H1 (cell line): ENCODE measurements around the gene PEX14. TPM values are rescaled to one million over a fixed set of nuclear protein-coding genes. Genes with fewer than 3 reads are reported as not detected.
"Not testable (repeated sequence)": the region's sequence is repeated elsewhere in the genome, so short reads cannot be mapped to it uniquely, and the experiment has no call there.

ENCODE experiments used
- CTCF ChIA-PET: fragments of 300-600 bp; sonication (Branson Sonifier 250); formaldehyde crosslinking; loops from one replicate; lab custom pipeline; 2021; ENCODE audit not compliant: partially characterized antibody; lab: Charles Lee
- POLR2A ChIA-PET: fragments of 300-600 bp; sonication (Branson Sonifier 250); formaldehyde crosslinking; loops from one replicate; lab custom pipeline; 2021; ENCODE audit warnings: inconsistent platforms; ENCODE audit not compliant: partially characterized antibody; lab: Charles Lee
- DNase-seq, 2 experiments: peaks; one replicate each; pipeline versions ENCODE4 v3.0.0 to v3.0.0-alpha.2; 2010 to 2022; ENCODE audit warnings: low spot score in 2 of 2, low read depth in 1 of 2, mixed read lengths in 1 of 2
- FAIRE-seq: peaks from 2 replicates; lab custom pipeline; 2011; peaks lifted over from hg19 to GRCh38; lab: Jason Lieb, UNC
- H2AFZ ChIP-seq: 2 replicates; pipeline ENCODE4 v1.8.1; 2012; ENCODE audit warnings: low read length, inconsistent platforms
- H2AK5ac ChIP-seq: 2 replicates; pipeline ENCODE4 v1.6.1; 2013; ENCODE audit warnings: low read depth, low read length
- H2BK120ac ChIP-seq: replicated peaks from 2 replicates; pipeline ENCODE3; 2013; ENCODE audit warnings: low read depth, low read length, inconsistent platforms
- H2BK12ac ChIP-seq: 2 replicates; pipeline ENCODE4 v1.6.1; 2013; ENCODE audit warnings: low read depth, low read length
- H2BK15ac ChIP-seq: 2 replicates; pipeline ENCODE4 v1.6.1; 2013; ENCODE audit warnings: low read length
- H2BK20ac ChIP-seq: 2 replicates; pipeline ENCODE4 v1.6.1; 2013; ENCODE audit warnings: low read length
- H2BK5ac ChIP-seq: 2 replicates; pipeline ENCODE4 v1.6.1; 2013; ENCODE audit warnings: low read depth, low read length
- H3K14ac ChIP-seq: 2 replicates; pipeline ENCODE4 v1.6.1; 2013; ENCODE audit warnings: inconsistent platforms; ENCODE audit not compliant: insufficient read length
- H3K18ac ChIP-seq: 2 replicates; pipeline ENCODE4 v1.6.1; 2013; ENCODE audit warnings: low read length; ENCODE audit errors: extremely low read depth
- H3K23ac ChIP-seq: 2 replicates; pipeline ENCODE4 v1.6.1; 2013; ENCODE audit warnings: inconsistent platforms; ENCODE audit not compliant: insufficient read length
- H3K23me2 ChIP-seq: 2 replicates; pipeline ENCODE4 v1.6.1; 2013; ENCODE audit warnings: low read depth, low read length
- H3K27ac ChIP-seq: 2 replicates; pipeline ENCODE4 v1.6.1; 2011; ENCODE audit warnings: low read depth, low read length, inconsistent platforms
- H3K27me3 ChIP-seq, 4 experiments: replicated peaks in 1 of 4; 1 replicate in 1 of 4; 2 replicates in 3 of 4; pipeline versions ENCODE4 v1.6.1 to v1.8.1; 2011 to 2013; ENCODE audit warnings: low read length in 3 of 4, mild to moderate bottlenecking in 3 of 4, inconsistent platforms in 2 of 4, mixed read lengths in 2 of 4, moderate library complexity in 1 of 4; ENCODE audit not compliant: control insufficient read depth in 3 of 4, insufficient read depth in 3 of 4; ENCODE audit errors: extremely low read depth in 1 of 4
- H3K36me3 ChIP-seq, 4 experiments: 2 replicates each; pipeline versions ENCODE4 v1.6.1 to v1.8.1; 2011 to 2013; ENCODE audit warnings: mild to moderate bottlenecking in 4 of 4, low read length in 3 of 4, moderate library complexity in 2 of 4, control low read depth in 1 of 4, inconsistent platforms in 1 of 4; ENCODE audit not compliant: insufficient read depth in 4 of 4, control insufficient read depth in 2 of 4
- H3K4ac ChIP-seq: replicated peaks from 2 replicates; pipeline ENCODE3; 2013; ENCODE audit warnings: low read length, low read depth, mixed read lengths, inconsistent platforms; ENCODE audit not compliant: insufficient read length
- H3K4me1 ChIP-seq, 4 experiments: replicated peaks in 1 of 4; 1 replicate in 1 of 4; 2 replicates in 3 of 4; pipeline versions ENCODE4 v1.6.1 to v1.8.1; 2011 to 2013; ENCODE audit warnings: low read length in 3 of 4, inconsistent platforms in 2 of 4, mixed read lengths in 1 of 4; ENCODE audit not compliant: insufficient read depth in 4 of 4, control insufficient read depth in 3 of 4
- H3K4me2 ChIP-seq, 2 experiments: 2 replicates each; pipeline versions ENCODE4 v1.6.1 to v1.8.1; 2011 to 2013; ENCODE audit warnings: low read depth in 2 of 2, low read length in 2 of 2, control low read depth in 1 of 2, inconsistent platforms in 1 of 2, mild to moderate bottlenecking in 1 of 2; ENCODE audit not compliant: insufficient read depth in 1 of 2
- H3K4me3 ChIP-seq, 4 experiments: fragments of 200-600, 300-600 bp in 1 of 4; sonication (generic), shearing (Covaris generic), sonication (Bioruptor Twin) in 1 of 4; 2 replicates each; pipeline versions ENCODE4 v1.5.1 to v1.8.1; 2011 to 2016; ENCODE audit warnings: low read length in 4 of 4, low read depth in 3 of 4, control low read depth in 2 of 4, inconsistent platforms in 2 of 4, mild to moderate bottlenecking in 2 of 4, mixed read lengths in 1 of 4, moderate library complexity in 1 of 4; ENCODE audit not compliant: insufficient read depth in 2 of 4; ENCODE audit errors: extremely low read depth in 1 of 4
- H3K56ac ChIP-seq: replicated peaks from 2 replicates; pipeline ENCODE3; 2013; ENCODE audit warnings: low read depth, mild to moderate bottlenecking, mixed read lengths, low read length, inconsistent platforms; ENCODE audit not compliant: insufficient read length
- H3K79me1 ChIP-seq: 2 replicates; pipeline ENCODE4 v1.6.1; 2013; ENCODE audit warnings: low read depth, low read length, control low read depth
- H3K79me2 ChIP-seq, 2 experiments: 2 replicates each; pipeline versions ENCODE4 v1.6.1 to v1.8.1; 2012 to 2013; ENCODE audit warnings: low read length in 2 of 2, mild to moderate bottlenecking in 2 of 2, inconsistent platforms in 1 of 2; ENCODE audit not compliant: insufficient read depth in 2 of 2, control insufficient read depth in 1 of 2
- H3K9ac ChIP-seq, 4 experiments: replicated peaks in 1 of 4; 1 replicate in 1 of 4; 2 replicates in 3 of 4; pipeline versions ENCODE4 v1.6.1 to v1.8.1; 2011 to 2013; ENCODE audit warnings: low read depth in 3 of 4, low read length in 3 of 4, control low read depth in 2 of 4, mild to moderate bottlenecking in 2 of 4, moderate library complexity in 2 of 4, inconsistent platforms in 1 of 4; ENCODE audit errors: extremely low read depth in 1 of 4
- H3K9me3 ChIP-seq, 2 experiments: 2 replicates each; pipeline versions ENCODE4 v1.6.1 to v1.8.1; 2012 to 2013; ENCODE audit warnings: mild to moderate bottlenecking in 2 of 2, moderate library complexity in 2 of 2, control low read depth in 1 of 2, inconsistent platforms in 1 of 2, low read depth in 1 of 2, low read length in 1 of 2, mixed read lengths in 1 of 2; ENCODE audit not compliant: insufficient read depth in 2 of 2
- H4K20me1 ChIP-seq, 2 experiments: replicated peaks in 1 of 2; 2 replicates each; pipeline versions ENCODE3 to v1.8.1; 2011 to 2013; ENCODE audit warnings: inconsistent platforms in 2 of 2, low read length in 2 of 2, mild to moderate bottlenecking in 1 of 2; ENCODE audit not compliant: insufficient read depth in 2 of 2, control insufficient read depth in 1 of 2
- H4K5ac ChIP-seq: 2 replicates; pipeline ENCODE4 v1.6.1; 2013; ENCODE audit warnings: low read length, low read depth, mixed read lengths, inconsistent platforms; ENCODE audit not compliant: insufficient read length
- H4K8ac ChIP-seq: 2 replicates; pipeline ENCODE4 v1.8.0; 2013; ENCODE audit warnings: mild to moderate bottlenecking, moderate library complexity, low read length, inconsistent platforms; ENCODE audit not compliant: insufficient read depth; ENCODE audit errors: extremely low read depth
- H4K91ac ChIP-seq: replicated peaks from 2 replicates; pipeline ENCODE3; 2013; ENCODE audit warnings: low read length, mixed read lengths, inconsistent platforms; ENCODE audit not compliant: insufficient read length
- CHD2 ChIP-seq: IDR thresholded peaks from 2 replicates; pipeline ENCODE4 v1.6.1; 2012; ENCODE audit warnings: low read length, improper control_type of control experiment
- GABPA ChIP-seq: IDR thresholded peaks from 2 replicates; pipeline ENCODE4 v1.6.1; 2011; ENCODE audit warnings: mild to moderate bottlenecking, low read length, moderate library complexity, borderline replicate concordance; ENCODE audit not compliant: insufficient read depth
- KDM1A ChIP-seq: fragments of 200-600, 300-600 bp; sonication (generic); IDR thresholded peaks from 2 replicates; pipeline ENCODE4 v1.7.1; 2016; ENCODE audit warnings: mild to moderate bottlenecking, low read length, borderline replicate concordance
- NANOG ChIP-seq: IDR thresholded peaks from 2 replicates; pipeline ENCODE4 v1.6.1; 2011; ENCODE audit warnings: low read length, low read depth, mild to moderate bottlenecking, inconsistent platforms; ENCODE audit not compliant: insufficient read depth, poor library complexity, severe bottlenecking
- TAF1 ChIP-seq: IDR thresholded peaks from 2 replicates; pipeline ENCODE4 v1.6.1; 2011; ENCODE audit warnings: mild to moderate bottlenecking, low read depth, low read length
- WGBS, 2 experiments: shearing (Covaris generic) in 1 of 2; methylation state at CpG; one replicate each; pipeline versions ENCODE4 v1.1.6 to v1.1.7; 2013 to 2015; ENCODE audit warnings: low lambda C conversion rate in 2 of 2, mixed read lengths in 2 of 2, inconsistent platforms in 1 of 2, low coverage in 1 of 2, missing lambda C conversion rate in 1 of 2; ENCODE audit not compliant: insufficient replicate concordance in 2 of 2, insufficient coverage in 1 of 2, insufficient read length in 1 of 2; ENCODE audit errors: extremely low coverage in 1 of 2, missing lambda C conversion rate in 1 of 2; 5-methylcytosine and 5-hydroxymethylcytosine counted together
- polyA plus RNA-seq, 7 experiments: library from polyadenylated mRNA; depleted of rRNA in 3 of 7; stranded (reverse) in 5 of 7; unstranded in 2 of 7; fragments of >200 nt in 5 of 7; fragments of 200-250 nt in 2 of 7; gene quantifications; 1 replicate in 5 of 7; 2 replicates in 1 of 7; 4 replicates in 1 of 7; pipeline versions ENCODE4 v1.2.1 to v1.2.3, GENCODE V29; 2011 to 2013; ENCODE audit warnings: missing spikeins in 2 of 7, mixed read lengths in 2 of 7
- total RNA-seq: library from RNA; stranded (reverse); fragmentation: NEBNext Ultra II Directional; extraction: Animal tissue kit (Norgen Biotek cat#: 25700); gene quantifications from 2 replicates; pipeline ENCODE4 v1.2.1, GENCODE V29; 2021

The PEX14 gene
- total and polyA plus RNA-seq, 2 of the 8 experiments (the other 6 are each of a cell fraction or from before 2014, with no cell fraction given), result 13.0 to 19.8 TPM

DNA sequence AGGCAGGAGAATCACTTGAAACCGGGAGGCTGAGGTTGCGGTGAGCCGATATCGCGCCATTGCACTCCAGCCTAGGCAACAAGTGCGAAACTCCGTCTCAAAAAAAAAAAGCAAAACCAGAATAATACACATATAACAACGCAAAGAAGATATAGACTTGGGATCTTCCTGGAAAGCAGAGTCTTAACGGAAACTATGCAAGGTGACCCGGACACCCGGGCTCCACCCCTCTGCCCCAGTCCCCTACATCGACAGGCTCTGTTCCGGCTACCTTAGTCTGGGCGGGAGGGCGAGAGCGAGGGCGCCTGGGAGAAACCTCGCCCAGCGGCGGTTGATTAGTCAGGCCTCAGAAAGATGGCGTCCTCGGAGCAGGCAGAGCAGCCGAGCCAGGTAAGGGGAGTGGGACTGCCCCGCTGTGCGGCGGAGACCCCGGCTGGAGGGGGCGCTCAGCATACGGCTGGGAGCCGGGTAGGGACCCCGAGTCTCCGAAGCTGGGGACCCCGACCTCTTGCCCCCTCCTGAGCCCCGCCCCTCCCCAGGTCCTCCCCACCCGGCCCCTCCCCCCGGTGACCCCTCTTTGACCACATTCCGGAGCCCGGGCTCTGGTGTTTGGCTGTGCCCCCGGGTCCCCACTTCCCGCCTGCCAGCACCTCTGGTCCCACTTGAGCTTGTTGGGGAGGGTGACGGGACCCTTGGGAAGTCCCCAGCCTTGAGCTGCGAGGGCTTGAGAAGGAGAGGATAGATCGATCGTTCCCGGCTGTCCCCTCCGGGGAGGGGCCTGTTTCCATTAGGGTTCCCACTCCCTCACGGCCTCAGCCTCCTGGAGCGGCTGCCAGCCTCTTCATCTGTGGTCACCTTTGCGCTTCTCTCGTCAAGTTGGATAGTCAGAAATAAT lies at the start of gene PEX14 (continued):
- TF ChIP-seq TAF1 (peak; percentile 93), CHD2 (0 out of 2 replicates have a peak, but pooled peaks have one; percentile 22), NANOG (no peak), KDM1A (no peak), GABPA (no peak)

DNA sequence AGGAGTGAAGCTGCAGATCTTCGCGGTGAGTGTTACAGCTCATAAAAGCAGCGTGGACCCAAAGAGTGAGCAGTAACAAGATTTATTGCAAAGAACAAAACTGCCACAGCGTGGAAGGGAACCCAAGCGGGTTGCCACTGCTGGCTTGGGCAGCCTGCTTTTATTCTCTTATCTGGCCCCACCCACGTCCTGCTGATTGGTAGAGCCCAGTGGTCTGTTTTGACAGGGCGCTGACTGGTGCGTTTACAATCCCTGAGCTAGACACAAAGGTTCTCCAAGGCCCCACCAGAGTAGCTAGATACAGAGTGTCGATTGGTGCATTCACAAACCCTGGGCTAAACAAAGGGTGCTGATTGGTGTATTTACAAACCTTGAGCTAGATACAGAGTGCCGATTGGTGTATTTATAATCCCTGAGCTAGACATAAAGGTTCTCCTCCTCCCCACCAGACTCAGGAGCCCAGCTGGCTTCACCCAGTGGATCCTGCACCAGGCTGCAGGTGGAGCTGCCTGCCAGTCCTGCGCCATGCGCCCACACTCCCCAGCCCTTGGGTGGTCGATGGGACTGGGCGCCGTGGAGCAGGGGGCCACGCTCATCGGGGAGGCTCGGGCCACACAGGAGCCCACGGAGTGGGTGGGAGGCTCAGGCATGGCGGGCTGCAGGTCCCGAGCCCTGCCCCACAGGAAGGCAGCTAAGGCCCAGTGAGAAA lies 48.8 kb upstream of the PEX14 start:
- H4K8ac ChIP-seq, H4K91ac ChIP-seq, H3K4me1 ChIP-seq, H3K9me3 ChIP-seq, H4K5ac ChIP-seq, H3K14ac ChIP-seq, H2BK12ac ChIP-seq, H3K18ac ChIP-seq, H3K36me3 ChIP-seq, H3K79me1 ChIP-seq, H3K23me2 ChIP-seq, FAIRE-seq, H3K27me3 ChIP-seq, H2BK120ac ChIP-seq, H2AK5ac ChIP-seq, H3K23ac ChIP-seq, H2AFZ ChIP-seq, DNase-seq, H3K79me2 ChIP-seq, H3K4me3 ChIP-seq, H3K9ac ChIP-seq, H3K56ac ChIP-seq, H2BK5ac ChIP-seq, H3K27ac ChIP-seq, H2BK15ac ChIP-seq, H3K4ac ChIP-seq, H3K4me2 ChIP-seq, H4K20me1 ChIP-seq, H2BK20ac ChIP-seq: not testable (repeated sequence)
- 93% methylated on average over 18 of the region's 21 CpGs; no CpG with 5 or more reads in 1 of the 2 experiments for WGBS, 2 experiments
- ChIA-PET POLR2A (interaction anchor here (0.6 to 0.9 kb wide), 2 partner anchors 13 to 49 kb away, joined by 3 to 4 read pairs; partner anchors contain the start of gene PEX14), CTCF (interaction anchor here (0.7 to 1.4 kb wide), 3 partner anchors 18 to 59 kb away, joined by 3 to 6 read pairs (median 3); no protein-coding TSS in a partner anchor)
